ENCODE measurements around the gene CERS6. TPM values are rescaled to one million over a fixed set of nuclear protein-coding genes. Genes with fewer than 3 reads are reported as not detected.
A peak's percentile ranks its signal among the peaks of the same experiment; 100 is the strongest.

CERS6 gene
- total and polyA plus RNA-seq, 12 donors: 5.0 to 110 (median 29.6) TPM

DNA sequence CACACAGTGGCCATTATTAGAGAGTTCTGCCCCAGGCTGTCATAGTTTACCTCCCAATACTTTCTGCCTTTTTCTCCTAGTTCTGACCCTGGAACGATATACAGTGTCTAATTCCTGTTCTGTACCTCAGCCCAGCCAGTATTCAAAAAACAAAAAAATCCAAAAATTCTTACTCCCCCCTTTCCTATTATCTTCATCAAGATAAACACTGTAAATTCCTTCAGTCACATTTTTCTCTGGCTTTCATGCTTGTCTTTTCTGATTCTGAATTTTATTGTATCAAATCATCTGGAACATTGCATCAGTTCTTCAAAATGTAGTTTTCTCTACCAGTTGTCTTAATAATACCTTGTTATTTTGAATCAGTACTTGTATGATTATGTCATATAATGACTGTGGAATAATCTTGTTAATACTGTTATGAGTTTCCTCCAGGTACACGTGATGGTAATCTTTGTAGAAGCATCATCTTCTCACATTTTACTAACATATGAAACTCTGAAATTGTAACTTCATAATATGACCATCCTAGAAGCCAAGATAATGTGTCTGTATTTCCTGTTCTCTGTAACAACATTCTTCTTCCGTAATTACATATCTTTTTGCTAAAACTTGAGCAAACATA is 267.3 kb downstream of the CERS6 start:
- Histone ChIP-seq H3K4me1 (replicated peaks in 1 of 2) (peaks cover 0 to 10% of the 10 kb centered on the region in 2 donors), H3K9me3 (replicated peaks in 1 of 3) (no peaks in the 10 kb centered on the region), H3K27ac (peak overlapping the region in 1 of 5 donors; percentile 41), H3K27me3 (no peaks in the 10 kb centered on the region), H3K4me3 (no peak overlapping the region), H3K36me3 (replicated peaks in 1 of 2) (no peaks in the 10 kb centered on the region)
- no peak for DNase-seq
- 44 to 77% (median 63%) methylated on average over 3 of the region's 3 CpGs for WGBS, 4 donors
- intact Hi-C loops (cut with DNase I): no loop called here
- TF ChIP-seq CTCF (IDR thresholded peaks at IDR 0.05) (no peak), POLR2A (IDR thresholded peaks at IDR 0.05) (no peak)

- Histone ChIP-seq H3K27ac (no peak overlapping the region), H3K9me3 (replicated peaks in 1 of 3) (no peaks in the 10 kb centered on the region), H3K4me1 (replicated peaks in 1 of 2) (peaks cover 0 to 10% of the 10 kb centered on the region in 2 donors), H3K36me3 (replicated peaks in 1 of 2) (no peaks in the 10 kb centered on the region), H3K27me3 (no peaks in the 10 kb centered on the region), H3K4me3 (no peak overlapping the region)
- no peak for TF ChIP-seq CTCF (IDR thresholded peaks at IDR 0.05)
- TF ChIP-seq POLR2A (IDR thresholded peaks at IDR 0.05): no peak
- 72 to 91% (median 83%) methylated on average over 3 of the region's 3 CpGs for WGBS, 4 donors
- intact Hi-C loops (cut with DNase I): no loop called here
- DNase-seq: no peak
These were observed 270.3 kb downstream of the CERS6 start for GRCh38 chr2:168726375-168726774.

DNA sequence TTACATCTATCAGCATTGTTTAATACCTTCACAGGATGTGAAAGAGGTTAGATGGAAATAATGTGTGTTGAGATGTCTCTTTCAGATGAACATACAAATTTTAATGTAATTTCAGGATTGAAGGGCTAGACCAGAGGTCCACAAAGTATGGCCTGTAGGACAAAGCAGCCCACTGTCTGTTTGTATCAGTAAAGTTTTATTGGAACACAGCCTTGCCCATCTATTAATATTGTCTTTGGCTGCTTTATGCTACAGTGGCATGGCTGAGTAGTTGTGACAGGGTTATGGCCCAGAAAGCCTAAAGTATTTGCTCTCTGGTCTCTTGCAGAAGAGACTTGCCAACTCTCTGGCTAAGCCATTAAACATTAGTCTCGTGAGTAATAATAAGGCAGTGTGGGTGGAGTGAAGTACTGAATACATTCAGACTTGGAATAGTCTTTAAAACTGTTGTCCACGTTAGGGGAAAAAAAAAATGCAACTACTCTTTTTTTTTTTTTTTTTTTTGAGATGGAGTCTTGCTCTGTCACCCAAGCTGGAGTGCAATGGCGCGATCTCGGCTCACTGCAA is 271.9 kb downstream of the CERS6 start:
- 90 to 95% (median 93%) methylated on average over 5 of the region's 5 CpGs for WGBS, 4 donors
- Histone ChIP-seq H3K27me3 (no peaks in the 10 kb centered on the region), H3K36me3 (replicated peaks in 1 of 2) (no peaks in the 10 kb centered on the region), H3K27ac (no peak overlapping the region), H3K4me1 (replicated peaks in 1 of 2) (peaks cover 0 to 2% of the 10 kb centered on the region in 2 donors), H3K4me3 (no peak overlapping the region), H3K9me3 (replicated peaks in 1 of 3) (no peaks in the 10 kb centered on the region)
- intact Hi-C loops (cut with DNase I): no loop called here
- no peak for DNase-seq
- TF ChIP-seq POLR2A (IDR thresholded peaks at IDR 0.05) (no peak), CTCF (IDR thresholded peaks at IDR 0.05) (no peak)

DNA sequence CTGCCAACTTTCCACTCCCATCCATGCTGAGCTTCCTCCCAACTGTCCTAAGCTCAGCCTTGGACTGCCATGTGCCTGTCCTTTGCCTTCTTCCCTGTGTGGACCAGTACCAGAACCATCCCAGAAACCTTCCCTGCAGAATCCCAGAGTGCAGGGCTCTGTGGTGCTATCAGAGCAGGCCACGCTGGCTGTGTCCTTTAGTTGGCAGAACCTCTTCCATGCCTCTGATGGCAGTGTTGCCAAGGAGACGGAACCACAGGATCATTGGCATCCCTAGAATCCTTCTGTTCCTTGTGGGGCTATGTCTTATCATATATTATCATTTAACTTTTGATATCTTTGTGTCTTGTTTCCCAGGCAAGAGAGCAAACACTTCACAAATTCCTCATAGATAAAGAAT is 273.4 kb downstream of the CERS6 start:
- Histone ChIP-seq H3K27me3 (no peaks in the 10 kb centered on the region), H3K4me1 (replicated peaks in 1 of 2) (no peaks in the 10 kb centered on the region), H3K36me3 (replicated peaks in 1 of 2) (no peaks in the 10 kb centered on the region), H3K27ac (no peak overlapping the region), H3K4me3 (no peak overlapping the region), H3K9me3 (replicated peaks in 1 of 3) (no peaks in the 10 kb centered on the region)
- intact Hi-C loops (cut with DNase I): no loop called here
- no peak for DNase-seq
- TF ChIP-seq POLR2A (IDR thresholded peaks at IDR 0.05): no peak
- no peak for TF ChIP-seq CTCF (IDR thresholded peaks at IDR 0.05)
- WGBS, 4 donors: 91 to 95% (median 93%) methylated on average over 2 of the region's 2 CpGs
